ENCODE results near the gene NR3C2.

NR3C2 gene

GRCh38 chr4:148051403-148051802 lies 390.8 kb downstream of the NR3C2 start:
- Mint-ChIP-seq H3K4me1 (peaks cover 6 to 20% of the 10 kb centered on the region in 2 donors), H3K9me3 (no peaks in the 10 kb centered on the region), H3K4me3 (no peak overlapping the region), H3K27me3 (peaks cover 8 to 15% of the 10 kb centered on the region in 2 donors), H3K36me3 (no peaks in the 10 kb centered on the region), H3K27ac (no peak overlapping the region)
- DNase-seq: no peak
- ATAC-seq (replicated peaks): no peak

GRCh38 chr4:148048598-148048997 lies 393.6 kb downstream of the NR3C2 start:
- ATAC-seq (replicated peaks): no peak
- H3K4me3 Mint-ChIP-seq: no peak overlapping the region
- DNase-seq: no peak
- H3K9me3 Mint-ChIP-seq: no peaks in the 10 kb centered on the region
- no peaks in the 10 kb centered on the region for H3K36me3 Mint-ChIP-seq
- H3K4me1 Mint-ChIP-seq: peaks cover 9 to 15% of the 10 kb centered on the region in 2 donors
- peaks cover 8 to 15% of the 10 kb centered on the region in 2 donors for H3K27me3 Mint-ChIP-seq
- no peak overlapping the region for H3K27ac Mint-ChIP-seq

- Mint-ChIP-seq H3K4me3 (no peak overlapping the region), H3K36me3 (no peaks in the 10 kb centered on the region), H3K27ac (no peak overlapping the region), H3K27me3 (no peaks in the 10 kb centered on the region), H3K4me1 (peaks cover 8 to 13% of the 10 kb centered on the region in 2 donors), H3K9me3 (no peaks in the 10 kb centered on the region)
- ATAC-seq (replicated peaks) (peak; percentile 96 to 98), DNase-seq (peak; percentile 25)
Observed at GRCh38 chr4:148044912-148045352, 397.3 kb downstream of the NR3C2 start.

GRCh38 chr4:148044089-148044911 lies 397.9 kb downstream of the NR3C2 start:
- ATAC-seq (replicated peaks): peak; percentile 9 to 31
- H3K27ac Mint-ChIP-seq: no peak overlapping the region

GRCh38 chr4:148041606-148042329 lies 400.4 kb downstream of the NR3C2 start:
- peaks cover 0 to under 1% of the 10 kb centered on the region in 2 donors for H3K9me3 Mint-ChIP-seq

More at GRCh38 chr4:148044089-148044911, 397.9 kb downstream of the NR3C2 start:
- DNase-seq: no peak
- H3K9me3 Mint-ChIP-seq: no peaks in the 10 kb centered on the region
- no peaks in the 10 kb centered on the region for H3K36me3 Mint-ChIP-seq
- H3K27me3 Mint-ChIP-seq: no peaks in the 10 kb centered on the region
- no peak overlapping the region for H3K4me3 Mint-ChIP-seq
- H3K4me1 Mint-ChIP-seq: peaks cover 8 to 13% of the 10 kb centered on the region in 2 donors

GRCh38 chr4:148034813-148035212 lies 407.4 kb downstream of the NR3C2 start:
- Mint-ChIP-seq H3K4me1 (no peaks in the 10 kb centered on the region), H3K4me3 (no peak overlapping the region), H3K27ac (no peak overlapping the region), H3K27me3 (no peaks in the 10 kb centered on the region), H3K9me3 (peaks cover 0 to 5% of the 10 kb centered on the region in 2 donors), H3K36me3 (peaks cover 0 to 4% of the 10 kb centered on the region in 2 donors)
- DNase-seq: no peak
- ATAC-seq (replicated peaks): no peak

More at GRCh38 chr4:148041606-148042329, 400.4 kb downstream of the NR3C2 start:
- Mint-ChIP-seq H3K36me3 (no peaks in the 10 kb centered on the region), H3K27me3 (no peaks in the 10 kb centered on the region), H3K4me3 (no peak overlapping the region), H3K27ac (no peak overlapping the region), H3K4me1 (peaks cover 8 to 13% of the 10 kb centered on the region in 2 donors)
- ATAC-seq (replicated peaks) (no peak), DNase-seq (no peak)

- H3K4me1 Mint-ChIP-seq: no peaks in the 10 kb centered on the region
- no peaks in the 10 kb centered on the region for H3K27me3 Mint-ChIP-seq
- H3K27ac Mint-ChIP-seq: no peak overlapping the region
- no peaks in the 10 kb centered on the region for H3K36me3 Mint-ChIP-seq
- DNase-seq: no peak
- no peak overlapping the region for H3K4me3 Mint-ChIP-seq
- peaks cover 9 to 12% of the 10 kb centered on the region in 2 donors for H3K9me3 Mint-ChIP-seq
- no peak for ATAC-seq (replicated peaks)
Observed at GRCh38 chr4:148030193-148030873, 411.9 kb downstream of the NR3C2 start.

GRCh38 chr4:148029781-148030180 lies 412.4 kb downstream of the NR3C2 start:
- ATAC-seq (replicated peaks): no peak
- no peaks in the 10 kb centered on the region for H3K27me3 Mint-ChIP-seq
- no peak overlapping the region for H3K4me3 Mint-ChIP-seq
- H3K4me1 Mint-ChIP-seq: no peaks in the 10 kb centered on the region
- no peaks in the 10 kb centered on the region for H3K36me3 Mint-ChIP-seq
- no peak overlapping the region for H3K27ac Mint-ChIP-seq
- peaks cover 9 to 12% of the 10 kb centered on the region in 2 donors for H3K9me3 Mint-ChIP-seq
- no peak for DNase-seq
